ENCODE data around the gene TRPM1. TPM values are rescaled to one million over a fixed set of nuclear protein-coding genes. Genes with fewer than 3 reads are reported as not detected.

TRPM1 gene
- total and polyA plus RNA-seq, 9 of the 15 experiments (the other 6 are each of a cell fraction or from before 2014, with no cell fraction given) = 0.01 to 0.06 (median 0.03) TPM; not detected in 5

DNA sequence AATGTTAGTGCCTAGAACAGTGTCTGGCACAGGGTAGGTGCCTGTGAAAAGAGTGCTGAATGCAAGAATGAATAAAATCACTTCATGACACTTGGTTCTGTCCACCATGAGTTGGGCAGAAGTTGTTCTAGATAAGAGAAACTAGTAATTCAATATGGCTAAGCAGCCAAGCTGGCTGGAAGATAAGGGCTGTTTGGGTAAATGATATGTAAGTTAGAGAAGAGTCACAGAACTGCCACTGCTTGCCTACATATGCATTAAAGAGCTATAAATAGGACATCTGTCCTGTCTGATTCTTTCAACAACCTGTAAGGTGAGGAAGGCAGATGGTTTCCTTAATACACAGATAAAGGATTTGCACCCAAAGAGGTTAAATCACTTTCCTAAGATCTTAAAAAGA, 123.2 kb downstream of the TRPM1 start (continued):
- TF ChIP-seq NR4A1 (CRISPR knock-in tag; IDR thresholded peaks at IDR 0.05) (no peak), NR4A1 (tag; IDR thresholded peaks at IDR 0.05) (peak; percentile 76; the same call in 1 of the 2 replicates), SMARCC2 (IDR thresholded peaks at IDR 0.05; ENCODE audit: low read depth) (peak; percentile 75), MEF2A (IDR thresholded peaks at IDR 0.05; ENCODE audit: control insufficient read depth, low read depth, low read length) (peak; percentile 96), BRCA1 (IDR thresholded peaks at IDR 0.05) (no peak), BRCA1 (CRISPR knock-in tag; IDR thresholded peaks at IDR 0.05) (no peak), LEF1 (IDR thresholded peaks at IDR 0.05) (peak; percentile 55; the same call in 1 of the 2 replicates), GATA2 (CRISPR knock-in tag; IDR thresholded peaks at IDR 0.05) (peak; percentile 88), KDM1A (IDR thresholded peaks at IDR 0.05) (peak; percentile 98 to 99), CHCHD3 (CRISPR knock-in tag; IDR thresholded peaks at IDR 0.05) (no peak), ZNF175 (CRISPR knock-in tag; IDR thresholded peaks at IDR 0.05; ENCODE audit: low read depth) (peak; percentile 71; the same call in 1 of the 2 replicates), NELFE (IDR thresholded peaks at IDR 0.05; ENCODE audit: insufficient read depth, insufficient read length) (no peak), DMBX1 (CRISPR knock-in tag; IDR thresholded peaks at IDR 0.05; ENCODE audit: borderline replicate concordance) (peak; percentile 88), RBBP5 (IDR thresholded peaks at IDR 0.05; ENCODE audit: borderline replicate concordance, insufficient read depth, low read length, poor library complexity, severe bottlenecking) (no peak), CBFA2T2 (conservative IDR thresholded peaks at IDR 0.05) (peak; percentile 98), STAT5A (IDR thresholded peaks at IDR 0.05; ENCODE audit: borderline replicate concordance, low read length) (peak; percentile 90), NCOA1 (IDR thresholded peaks at IDR 0.05; ENCODE audit: low read depth) (peak; percentile 65; the same call in 1 of the 2 replicates), POLR2AphosphoS5 (IDR thresholded peaks at IDR 0.05; ENCODE audit: control insufficient read depth, insufficient read depth, low read depth, low read length) (peak; percentile 93), ZEB2 (IDR thresholded peaks at IDR 0.05) (peak; percentile 84), MLLT1 (IDR thresholded peaks at IDR 0.05) (0 out of 4 replicates have a peak, but pooled peaks of 1 of the 2 experiments have one; percentile 24), CCAR2 (IDR thresholded peaks at IDR 0.05; ENCODE audit: low read depth, low read length) (no peak), PHB2 (IDR thresholded peaks at IDR 0.05; ENCODE audit: low read depth) (peak; percentile 93), ARID1B (IDR thresholded peaks at IDR 0.05) (peak; percentile 96), ZNF311 (CRISPR knock-in tag; IDR thresholded peaks at IDR 0.05) (0 out of 2 replicates have a peak, but pooled peaks have one; percentile 25)
- TF ChIP-seq, protein P1, sequence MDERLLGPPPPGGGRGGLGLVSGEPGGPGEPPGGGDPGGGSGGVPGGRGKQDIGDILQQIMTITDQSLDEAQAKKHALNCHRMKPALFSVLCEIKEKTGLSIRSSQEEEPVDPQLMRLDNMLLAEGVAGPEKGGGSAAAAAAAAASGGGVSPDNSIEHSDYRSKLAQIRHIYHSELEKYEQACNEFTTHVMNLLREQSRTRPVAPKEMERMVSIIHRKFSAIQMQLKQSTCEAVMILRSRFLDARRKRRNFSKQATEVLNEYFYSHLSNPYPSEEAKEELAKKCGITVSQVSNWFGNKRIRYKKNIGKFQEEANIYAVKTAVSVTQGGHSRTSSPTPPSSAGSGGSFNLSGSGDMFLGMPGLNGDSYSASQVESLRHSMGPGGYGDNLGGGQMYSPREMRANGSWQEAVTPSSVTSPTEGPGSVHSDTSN (CRISPR knock-in tag; IDR thresholded peaks at IDR 0.05; ENCODE audit: low read depth) = no peak
- TF ChIP-seq, protein P1 (tag; conservative IDR thresholded peaks at IDR 0.05; ENCODE audit: low read depth) = peak; percentile 71
- TF ChIP-seq, protein P2, sequence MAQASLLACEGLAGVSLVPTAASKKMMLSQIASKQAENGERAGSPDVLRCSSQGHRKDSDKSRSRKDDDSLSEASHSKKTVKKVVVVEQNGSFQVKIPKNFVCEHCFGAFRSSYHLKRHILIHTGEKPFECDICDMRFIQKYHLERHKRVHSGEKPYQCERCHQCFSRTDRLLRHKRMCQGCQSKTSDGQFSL (CRISPR knock-in tag; IDR thresholded peaks at IDR 0.05) = no peak
- TF ChIP-seq, protein P2 (tag; IDR thresholded peaks at IDR 0.05) = no peak
